Measurements from ENCODE around the gene CREBBP. TPM values are rescaled to one million over a fixed set of nuclear protein-coding genes. Genes with fewer than 3 reads are reported as not detected.

Gene CREBBP
- total RNA-seq, 1 donor from 2014 or later, result 43.7 TPM

Other genes starting within 250 kb of the CREBBP start
- 9.4 and 52.6 TPM in 2 replicates for gene DNASE1, start 226.0 kb downstream of the CREBBP start, total RNA-seq
- 54.2 and 57.1 TPM in 2 replicates for gene TRAP1, start 163.2 kb downstream of the CREBBP start, total RNA-seq
- gene ADCY9, start 235.7 kb upstream of the CREBBP start, total RNA-seq, result 7.1 and 20.2 TPM in 2 replicates